Measurements from ENCODE around the gene C1orf174. TPM values are rescaled to one million over a fixed set of nuclear protein-coding genes. Genes with fewer than 3 reads are reported as not detected.

The C1orf174 gene
- total and polyA plus RNA-seq, 2 donors (not counting 1 experiment from before 2014, with no cell fraction given) = 24.1 to 39.6 TPM

DNA sequence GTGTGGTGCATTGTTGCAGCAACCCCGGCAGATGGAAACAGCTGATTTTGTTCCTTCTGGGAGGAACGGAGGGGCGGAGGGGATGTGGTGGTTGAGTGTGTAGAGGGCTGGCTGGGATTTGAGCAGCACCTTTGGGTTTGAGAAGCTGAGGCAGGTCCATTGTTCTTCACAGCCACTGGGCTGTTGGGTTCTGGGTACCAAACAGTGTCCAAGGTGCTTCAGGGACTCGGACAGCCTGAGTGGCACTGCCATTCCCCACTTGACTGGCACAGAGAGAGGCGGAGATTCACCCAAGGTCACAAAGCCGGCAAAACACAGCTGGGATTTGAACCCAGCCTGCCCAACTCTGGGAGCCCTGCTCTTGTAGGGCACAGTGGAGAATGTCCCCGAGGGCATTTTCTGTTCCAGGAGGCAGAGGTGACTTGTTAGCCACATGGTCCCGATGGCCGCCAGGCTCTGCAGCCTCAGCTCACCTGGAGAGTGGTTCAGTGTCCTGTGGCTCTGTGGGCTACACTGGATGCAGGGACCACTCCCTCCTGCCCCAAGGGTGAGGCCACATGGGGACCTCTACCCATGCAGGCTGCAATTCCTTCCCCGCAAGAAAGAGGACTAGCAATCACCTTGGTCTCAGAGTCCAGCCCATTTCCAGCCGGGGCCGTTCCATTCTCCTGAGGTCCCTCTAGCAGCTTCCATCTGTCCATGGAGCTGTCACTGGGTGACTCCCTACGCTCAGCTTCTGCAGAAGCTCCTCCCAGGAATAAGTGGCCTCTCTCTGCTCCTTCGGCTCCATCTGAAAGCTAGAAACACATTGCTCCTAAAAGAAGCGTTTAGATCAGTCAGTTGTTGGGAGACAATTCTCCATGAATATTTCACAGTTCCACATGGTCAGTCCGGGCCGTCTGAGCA lies 31.2 kb upstream of the C1orf174 start:
- Histone ChIP-seq H3K4me3 (replicated peaks in 1 of 4; ENCODE audit: control extremely low read depth in 1 of 4, insufficient read depth in 1 of 4, low read depth in 3 of 4, low read length in 4 of 4) (no peak overlapping the region), H3K9me3 (ENCODE audit: control insufficient read depth, insufficient read depth, low read depth, low read length) (no peaks in the 10 kb centered on the region), H3K4me2 (ENCODE audit: extremely low read depth, insufficient read depth, low read length) (no peak overlapping the region), H3K9ac (ENCODE audit: insufficient read depth, low read length) (no peak overlapping the region), H3K36me3 (ENCODE audit: control insufficient read depth, insufficient read depth, low read length) (no peaks in the 10 kb centered on the region), H2AFZ (ENCODE audit: low read length) (no peak overlapping the region), H3K27ac (ENCODE audit: insufficient read depth, low read length) (no peak overlapping the region), H3K79me2 (ENCODE audit: control insufficient read depth, insufficient read depth, low read length) (no peaks in the 10 kb centered on the region), H3K4me1 (ENCODE audit: control insufficient read depth, extremely low read depth, insufficient read depth, low read length) (no peaks in the 10 kb centered on the region), H3K27me3 (ENCODE audit: control insufficient read depth, insufficient read depth, low read length) (no peaks in the 10 kb centered on the region), H4K20me1 (ENCODE audit: control insufficient read depth, extremely low read depth, insufficient read depth, low read length) (no peaks in the 10 kb centered on the region)
- TF ChIP-seq EZH2 (IDR thresholded peaks at IDR 0.05; ENCODE audit: low read length, missing control alignments) = no peak
- TF ChIP-seq, protein P1, sequence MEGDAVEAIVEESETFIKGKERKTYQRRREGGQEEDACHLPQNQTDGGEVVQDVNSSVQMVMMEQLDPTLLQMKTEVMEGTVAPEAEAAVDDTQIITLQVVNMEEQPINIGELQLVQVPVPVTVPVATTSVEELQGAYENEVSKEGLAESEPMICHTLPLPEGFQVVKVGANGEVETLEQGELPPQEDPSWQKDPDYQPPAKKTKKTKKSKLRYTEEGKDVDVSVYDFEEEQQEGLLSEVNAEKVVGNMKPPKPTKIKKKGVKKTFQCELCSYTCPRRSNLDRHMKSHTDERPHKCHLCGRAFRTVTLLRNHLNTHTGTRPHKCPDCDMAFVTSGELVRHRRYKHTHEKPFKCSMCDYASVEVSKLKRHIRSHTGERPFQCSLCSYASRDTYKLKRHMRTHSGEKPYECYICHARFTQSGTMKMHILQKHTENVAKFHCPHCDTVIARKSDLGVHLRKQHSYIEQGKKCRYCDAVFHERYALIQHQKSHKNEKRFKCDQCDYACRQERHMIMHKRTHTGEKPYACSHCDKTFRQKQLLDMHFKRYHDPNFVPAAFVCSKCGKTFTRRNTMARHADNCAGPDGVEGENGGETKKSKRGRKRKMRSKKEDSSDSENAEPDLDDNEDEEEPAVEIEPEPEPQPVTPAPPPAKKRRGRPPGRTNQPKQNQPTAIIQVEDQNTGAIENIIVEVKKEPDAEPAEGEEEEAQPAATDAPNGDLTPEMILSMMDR (conservative IDR thresholded peaks at IDR 0.05 in 1 of 2, IDR thresholded peaks at IDR 0.05 in 1 of 2; ENCODE audit: low read depth in 1 of 2, low read length in 2 of 2) = no peak
- DNase-seq (ENCODE audit: low read depth in 2 of 2) = no peak

DNA sequence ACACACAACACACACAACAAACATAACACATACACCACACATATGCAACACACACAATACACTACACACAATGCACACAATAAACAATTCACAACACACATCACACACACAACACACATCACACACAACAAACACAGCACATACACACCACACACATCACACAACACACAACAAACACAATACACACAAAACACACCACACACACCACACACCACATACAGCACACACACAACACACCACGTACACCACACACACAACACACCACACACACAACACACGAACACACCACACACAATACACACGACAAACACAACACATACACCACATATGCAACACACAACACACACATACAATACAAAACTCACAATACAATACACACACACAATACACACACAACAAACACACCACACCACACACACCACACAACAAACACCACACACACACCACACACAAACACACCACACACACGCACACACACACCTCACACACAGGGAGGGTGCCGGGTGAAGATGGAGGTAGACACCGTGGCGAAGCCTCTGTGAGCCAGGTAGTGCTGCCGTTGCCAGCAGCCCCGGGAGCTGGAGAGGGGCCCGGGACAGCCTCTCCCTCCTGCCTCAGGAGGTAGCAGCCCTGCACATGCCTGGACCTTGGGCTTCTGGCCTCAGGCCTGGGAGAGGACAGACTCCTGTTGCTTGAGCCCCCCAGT lies 30.4 kb upstream of the C1orf174 start:
- H3K4me1 ChIP-seq (ENCODE audit: control insufficient read depth, extremely low read depth, insufficient read depth, low read length) = no peaks in the 10 kb centered on the region
- H3K27me3 ChIP-seq (ENCODE audit: control insufficient read depth, insufficient read depth, low read length) = no peaks in the 10 kb centered on the region
- H3K36me3 ChIP-seq (ENCODE audit: control insufficient read depth, insufficient read depth, low read length) = no peaks in the 10 kb centered on the region
- no peaks in the 10 kb centered on the region for H3K9me3 ChIP-seq (ENCODE audit: control insufficient read depth, insufficient read depth, low read depth, low read length)
- no peak for TF ChIP-seq EZH2 (IDR thresholded peaks at IDR 0.05; ENCODE audit: low read length, missing control alignments)
- TF ChIP-seq, protein P1 (conservative IDR thresholded peaks at IDR 0.05 in 1 of 2, IDR thresholded peaks at IDR 0.05 in 1 of 2; ENCODE audit: low read depth in 1 of 2, low read length in 2 of 2) = no peak
- H3K4me2 ChIP-seq (ENCODE audit: extremely low read depth, insufficient read depth, low read length) = no peak overlapping the region
- H3K4me3 ChIP-seq (replicated peaks in 1 of 4; ENCODE audit: control extremely low read depth in 1 of 4, insufficient read depth in 1 of 4, low read depth in 3 of 4, low read length in 4 of 4) = no peak overlapping the region
- H3K27ac ChIP-seq (ENCODE audit: insufficient read depth, low read length) = no peak overlapping the region
- H3K9ac ChIP-seq (ENCODE audit: insufficient read depth, low read length) = no peak overlapping the region
- no peaks in the 10 kb centered on the region for H4K20me1 ChIP-seq (ENCODE audit: control insufficient read depth, extremely low read depth, insufficient read depth, low read length)
- H3K79me2 ChIP-seq (ENCODE audit: control insufficient read depth, insufficient read depth, low read length) = no peaks in the 10 kb centered on the region
- no peak for DNase-seq (ENCODE audit: low read depth in 2 of 2)
- no peak overlapping the region for H2AFZ ChIP-seq (ENCODE audit: low read length)

DNA sequence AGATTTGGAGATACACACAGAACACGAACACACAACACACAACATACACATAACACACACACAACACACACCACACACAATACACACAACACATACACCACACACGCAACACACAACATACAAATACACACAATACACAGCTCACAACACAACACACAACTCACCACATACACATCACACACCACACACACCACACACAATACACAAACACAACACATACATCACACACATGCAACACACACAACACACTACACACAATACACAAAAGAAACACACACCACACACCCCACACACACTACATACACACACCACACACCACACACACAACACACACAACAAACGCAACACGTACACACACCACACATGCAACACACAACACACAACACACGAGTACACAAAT lies 29.1 kb upstream of the C1orf174 start:
- H3K36me3 ChIP-seq (ENCODE audit: control insufficient read depth, insufficient read depth, low read length) = no peaks in the 10 kb centered on the region
- H3K79me2 ChIP-seq (ENCODE audit: control insufficient read depth, insufficient read depth, low read length) = no peaks in the 10 kb centered on the region
- no peaks in the 10 kb centered on the region for H3K9me3 ChIP-seq (ENCODE audit: control insufficient read depth, insufficient read depth, low read depth, low read length)
- H3K4me1 ChIP-seq (ENCODE audit: control insufficient read depth, extremely low read depth, insufficient read depth, low read length) = no peaks in the 10 kb centered on the region
- no peak overlapping the region for H3K27ac ChIP-seq (ENCODE audit: insufficient read depth, low read length)
- H2AFZ ChIP-seq (ENCODE audit: low read length) = no peak overlapping the region
- H3K9ac ChIP-seq (ENCODE audit: insufficient read depth, low read length) = no peak overlapping the region
- H3K27me3 ChIP-seq (ENCODE audit: control insufficient read depth, insufficient read depth, low read length) = no peaks in the 10 kb centered on the region
- H3K4me2 ChIP-seq (ENCODE audit: extremely low read depth, insufficient read depth, low read length) = no peak overlapping the region
- DNase-seq (ENCODE audit: low read depth in 2 of 2) = no peak
- H4K20me1 ChIP-seq (ENCODE audit: control insufficient read depth, extremely low read depth, insufficient read depth, low read length) = no peaks in the 10 kb centered on the region
- no peak overlapping the region for H3K4me3 ChIP-seq (replicated peaks in 1 of 4; ENCODE audit: control extremely low read depth in 1 of 4, insufficient read depth in 1 of 4, low read depth in 3 of 4, low read length in 4 of 4)
- TF ChIP-seq EZH2 (IDR thresholded peaks at IDR 0.05; ENCODE audit: low read length, missing control alignments) = no peak
- TF ChIP-seq, protein P1 (conservative IDR thresholded peaks at IDR 0.05 in 1 of 2, IDR thresholded peaks at IDR 0.05 in 1 of 2; ENCODE audit: low read depth in 1 of 2, low read length in 2 of 2) = no peak

Measured in fibroblast of lung (primary cell).